Measurements from ENCODE around the gene C1QBP.

GRCh38 chr17:5443728-5444127 is 4.8 kb upstream of the C1QBP start:
- no peak for TF ChIP-seq CTCF (conservative IDR thresholded peaks at IDR 0.05; ENCODE audit: low read depth, low read length)
- no peak for TF ChIP-seq EZH2 (IDR thresholded peaks at IDR 0.05; ENCODE audit: borderline replicate concordance, low read depth, low read length, poor library complexity, severe bottlenecking)

Measured in A673 (cell line).